ENCODE results near the gene LRRC31. TPM values are rescaled to one million over a fixed set of nuclear protein-coding genes. Genes with fewer than 3 reads are reported as not detected.
A peak's percentile ranks its signal among the peaks of the same experiment; 100 is the strongest.

The LRRC31 gene
- total RNA-seq, 4 donors from 2014 or later: 12.4 to 57.6 (median 28.4) TPM

- H3K9me3 ChIP-seq: no peaks in the 10 kb centered on the region
- H3K4me3 ChIP-seq: no peak overlapping the region
- DNase-seq: peak in 1 of 3 donors; percentile 69
- peaks cover 0 to 14% (median 0%) of the 10 kb centered on the region in 4 donors for H3K4me1 ChIP-seq
- no peaks in the 10 kb centered on the region for H3K27me3 ChIP-seq
- peak overlapping the region in 2 of 4 donors; percentile 7 to 53 for H3K27ac ChIP-seq
- TF ChIP-seq, protein P1, sequence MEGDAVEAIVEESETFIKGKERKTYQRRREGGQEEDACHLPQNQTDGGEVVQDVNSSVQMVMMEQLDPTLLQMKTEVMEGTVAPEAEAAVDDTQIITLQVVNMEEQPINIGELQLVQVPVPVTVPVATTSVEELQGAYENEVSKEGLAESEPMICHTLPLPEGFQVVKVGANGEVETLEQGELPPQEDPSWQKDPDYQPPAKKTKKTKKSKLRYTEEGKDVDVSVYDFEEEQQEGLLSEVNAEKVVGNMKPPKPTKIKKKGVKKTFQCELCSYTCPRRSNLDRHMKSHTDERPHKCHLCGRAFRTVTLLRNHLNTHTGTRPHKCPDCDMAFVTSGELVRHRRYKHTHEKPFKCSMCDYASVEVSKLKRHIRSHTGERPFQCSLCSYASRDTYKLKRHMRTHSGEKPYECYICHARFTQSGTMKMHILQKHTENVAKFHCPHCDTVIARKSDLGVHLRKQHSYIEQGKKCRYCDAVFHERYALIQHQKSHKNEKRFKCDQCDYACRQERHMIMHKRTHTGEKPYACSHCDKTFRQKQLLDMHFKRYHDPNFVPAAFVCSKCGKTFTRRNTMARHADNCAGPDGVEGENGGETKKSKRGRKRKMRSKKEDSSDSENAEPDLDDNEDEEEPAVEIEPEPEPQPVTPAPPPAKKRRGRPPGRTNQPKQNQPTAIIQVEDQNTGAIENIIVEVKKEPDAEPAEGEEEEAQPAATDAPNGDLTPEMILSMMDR (IDR thresholded peaks at IDR 0.05): no peak
- TF ChIP-seq POLR2A (IDR thresholded peaks at IDR 0.05): no peak
- H3K36me3 ChIP-seq: no peaks in the 10 kb centered on the region
Measured at GRCh38 chr3:169871129-169871886, 1.6 kb upstream of the LRRC31 start.

DNA sequence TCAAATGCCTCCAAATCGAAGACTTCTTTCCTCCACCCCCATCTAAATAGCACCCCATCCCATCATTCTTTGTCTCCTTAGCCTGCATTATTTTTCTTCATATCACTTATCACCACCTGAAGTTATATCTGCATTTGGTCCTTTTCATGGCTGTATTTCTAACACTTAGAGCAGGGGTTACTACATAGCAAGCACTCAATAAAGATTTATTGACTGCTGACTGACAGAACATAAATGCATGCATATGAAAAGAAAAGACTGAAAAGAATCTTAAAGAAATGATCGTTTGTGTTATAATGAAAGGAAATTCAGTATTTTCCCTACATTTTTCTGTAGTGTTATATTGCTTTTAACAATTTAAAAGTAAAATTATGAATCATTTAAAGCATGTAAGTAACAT is 1.4 kb downstream of the LRRC31 start:
- Histone ChIP-seq H3K27ac (no peak overlapping the region), H3K4me1 (peaks cover 0 to 27% (median 0%) of the 10 kb centered on the region in 4 donors), H3K36me3 (no peaks in the 10 kb centered on the region), H3K9me3 (no peaks in the 10 kb centered on the region), H3K27me3 (no peaks in the 10 kb centered on the region), H3K4me3 (peak overlapping the region in 2 of 4 donors; percentile 42 to 43)
- no peak for DNase-seq
- TF ChIP-seq, protein P1 (IDR thresholded peaks at IDR 0.05): no peak
- TF ChIP-seq POLR2A (IDR thresholded peaks at IDR 0.05): no peak

GRCh38 chr3:169867584-169868210 is 2.0 kb downstream of the LRRC31 start:
- H3K4me1 ChIP-seq: peaks cover 0 to 30% (median 0%) of the 10 kb centered on the region in 4 donors
- TF ChIP-seq POLR2A (IDR thresholded peaks at IDR 0.05): no peak
- TF ChIP-seq, protein P1 (IDR thresholded peaks at IDR 0.05): no peak
- no peaks in the 10 kb centered on the region for H3K9me3 ChIP-seq
- no peaks in the 10 kb centered on the region for H3K27me3 ChIP-seq
- no peaks in the 10 kb centered on the region for H3K36me3 ChIP-seq
- no peak overlapping the region for H3K27ac ChIP-seq
- DNase-seq: no peak
- H3K4me3 ChIP-seq: peak overlapping the region in 2 of 4 donors; percentile 42 to 43

DNA sequence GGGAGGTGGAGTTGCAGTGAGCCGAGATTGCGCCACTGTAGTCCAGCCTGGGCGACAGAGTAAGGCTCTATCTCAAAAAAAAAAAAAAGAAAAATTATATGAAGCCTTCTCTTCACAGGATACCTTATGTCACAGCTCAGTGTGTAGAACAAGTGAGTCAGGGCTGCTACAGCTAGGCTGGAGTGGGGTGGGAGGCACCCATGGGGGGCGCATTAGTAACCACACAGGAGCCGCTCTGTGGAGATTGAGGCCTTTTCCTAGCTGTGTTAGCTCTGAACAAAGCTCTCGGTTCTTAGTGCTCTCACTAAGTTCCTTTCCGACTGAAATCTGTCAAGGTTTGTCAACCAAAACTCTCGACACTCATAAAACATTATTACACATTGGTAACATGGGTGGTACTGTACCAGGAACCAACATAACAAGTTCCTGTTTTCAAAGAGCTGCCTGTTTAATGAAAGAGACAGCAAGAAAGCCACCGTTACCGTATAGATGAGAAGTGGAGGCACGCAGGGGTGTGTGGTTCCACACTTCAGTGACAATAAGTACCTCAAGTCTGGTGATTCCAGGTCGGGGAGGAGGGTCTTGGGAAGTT is 4.5 kb downstream of the LRRC31 start:
- Histone ChIP-seq H3K27me3 (no peaks in the 10 kb centered on the region), H3K4me3 (no peak overlapping the region), H3K9me3 (no peaks in the 10 kb centered on the region), H3K4me1 (peaks cover 0 to 19% (median 0%) of the 10 kb centered on the region in 4 donors), H3K27ac (peak overlapping the region in 1 of 4 donors; percentile 40), H3K36me3 (peaks cover 0 to 5% (median 0%) of the 10 kb centered on the region in 3 donors)
- TF ChIP-seq, protein P1 (IDR thresholded peaks at IDR 0.05): no peak
- no peak for TF ChIP-seq POLR2A (IDR thresholded peaks at IDR 0.05)
- DNase-seq: no peak

DNA sequence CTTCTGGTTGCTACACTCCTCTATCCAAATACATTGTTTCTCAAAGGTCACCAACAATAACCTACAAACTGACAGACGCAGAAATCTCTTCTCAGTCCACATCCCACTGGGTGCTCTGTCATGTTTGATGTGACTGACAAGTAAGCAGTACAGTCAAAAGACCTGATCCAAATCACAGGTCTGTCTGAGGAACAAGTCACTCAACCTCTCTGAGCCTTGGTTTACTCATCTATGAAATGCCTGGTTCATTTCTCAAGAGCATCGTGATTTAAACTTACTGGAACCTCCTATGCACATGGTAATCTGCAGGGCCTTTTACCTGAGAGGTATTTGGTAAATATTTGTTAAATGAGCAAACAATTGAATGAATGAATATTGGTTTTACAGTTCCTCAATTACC is 5.5 kb downstream of the LRRC31 start:
- Histone ChIP-seq H3K9me3 (no peaks in the 10 kb centered on the region), H3K4me3 (no peak overlapping the region), H3K4me1 (peaks cover 0 to 16% (median 0%) of the 10 kb centered on the region in 4 donors), H3K27ac (no peak overlapping the region), H3K27me3 (no peaks in the 10 kb centered on the region), H3K36me3 (peaks cover 0 to 10% (median 0%) of the 10 kb centered on the region in 3 donors)
- no peak for DNase-seq
- TF ChIP-seq, protein P1 (IDR thresholded peaks at IDR 0.05): no peak
- TF ChIP-seq POLR2A (IDR thresholded peaks at IDR 0.05): no peak

Measured in Peyer's patch (tissue), 4 donors.